ENCODE measurements around the gene PAX1.

Gene PAX1

DNA sequence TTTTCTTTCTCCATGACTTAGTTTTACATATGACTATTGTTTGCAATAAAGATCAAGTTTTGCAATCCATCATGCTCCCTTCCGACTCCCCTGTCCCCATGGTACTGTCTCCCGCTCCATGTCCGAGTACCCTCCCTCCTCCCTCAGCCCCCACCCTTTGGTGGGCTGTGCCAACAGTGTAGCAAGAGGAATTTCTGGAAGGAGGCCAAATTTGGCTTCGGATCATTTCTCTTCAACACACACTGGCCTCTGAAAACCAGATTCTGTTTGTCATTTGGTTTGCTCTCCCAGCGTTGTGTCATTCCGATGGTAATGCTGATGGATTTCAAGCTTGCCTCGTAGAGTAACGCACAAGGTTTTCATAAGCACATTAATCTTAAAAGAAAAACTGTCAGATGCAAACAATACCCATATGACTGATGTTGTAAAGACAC is 22.9 kb upstream of the PAX1 start:
- DNase-seq = no peak
- H3K27ac ChIP-seq = no peak overlapping the region
- peaks cover 0 to 3% of the 10 kb centered on the region in 2 donors for H3K27me3 ChIP-seq
- no peaks in the 10 kb centered on the region for H3K4me1 ChIP-seq
- H3K9me3 ChIP-seq = no peaks in the 10 kb centered on the region
- intact Hi-C loops (cut with DNase I; ENCODE audit: low total_unique reads) = no loop called here
- H3K36me3 ChIP-seq = no peaks in the 10 kb centered on the region
- H3K4me3 ChIP-seq = no peak overlapping the region
- TF ChIP-seq, protein P1, sequence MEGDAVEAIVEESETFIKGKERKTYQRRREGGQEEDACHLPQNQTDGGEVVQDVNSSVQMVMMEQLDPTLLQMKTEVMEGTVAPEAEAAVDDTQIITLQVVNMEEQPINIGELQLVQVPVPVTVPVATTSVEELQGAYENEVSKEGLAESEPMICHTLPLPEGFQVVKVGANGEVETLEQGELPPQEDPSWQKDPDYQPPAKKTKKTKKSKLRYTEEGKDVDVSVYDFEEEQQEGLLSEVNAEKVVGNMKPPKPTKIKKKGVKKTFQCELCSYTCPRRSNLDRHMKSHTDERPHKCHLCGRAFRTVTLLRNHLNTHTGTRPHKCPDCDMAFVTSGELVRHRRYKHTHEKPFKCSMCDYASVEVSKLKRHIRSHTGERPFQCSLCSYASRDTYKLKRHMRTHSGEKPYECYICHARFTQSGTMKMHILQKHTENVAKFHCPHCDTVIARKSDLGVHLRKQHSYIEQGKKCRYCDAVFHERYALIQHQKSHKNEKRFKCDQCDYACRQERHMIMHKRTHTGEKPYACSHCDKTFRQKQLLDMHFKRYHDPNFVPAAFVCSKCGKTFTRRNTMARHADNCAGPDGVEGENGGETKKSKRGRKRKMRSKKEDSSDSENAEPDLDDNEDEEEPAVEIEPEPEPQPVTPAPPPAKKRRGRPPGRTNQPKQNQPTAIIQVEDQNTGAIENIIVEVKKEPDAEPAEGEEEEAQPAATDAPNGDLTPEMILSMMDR (IDR thresholded peaks at IDR 0.05) = no peak

DNA sequence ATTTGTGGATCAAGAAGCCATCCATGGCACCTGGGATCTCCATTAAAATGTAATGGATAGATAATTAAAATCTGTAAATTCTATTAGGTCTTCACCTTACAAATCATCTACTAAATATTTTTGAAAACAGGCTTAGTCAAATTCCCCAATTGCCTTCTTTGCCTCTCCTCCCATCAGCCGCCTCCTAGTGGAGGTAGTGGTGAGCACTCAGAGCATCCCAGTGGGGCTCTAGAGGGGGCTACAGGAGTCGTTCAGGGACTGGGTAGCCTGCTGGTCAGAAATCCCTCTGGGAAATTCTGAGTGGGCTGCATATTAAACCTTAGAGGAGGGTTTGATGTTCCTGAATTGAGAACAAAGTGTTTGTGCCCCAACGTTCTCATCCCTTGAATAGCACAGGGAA is 20.8 kb upstream of the PAX1 start:
- Histone ChIP-seq H3K36me3 (no peaks in the 10 kb centered on the region), H3K27me3 (peaks cover 0 to 3% of the 10 kb centered on the region in 2 donors), H3K4me1 (no peaks in the 10 kb centered on the region), H3K9me3 (no peaks in the 10 kb centered on the region), H3K4me3 (no peak overlapping the region), H3K27ac (no peak overlapping the region)
- intact Hi-C loops (cut with DNase I; ENCODE audit: low total_unique reads) = no loop called here
- TF ChIP-seq, protein P1 (IDR thresholded peaks at IDR 0.05) = no peak
- no peak for DNase-seq

GRCh38 chr20:21685981-21686380 is 19.5 kb upstream of the PAX1 start:
- Histone ChIP-seq H3K4me3 (no peak overlapping the region), H3K27ac (no peak overlapping the region), H3K27me3 (peaks cover 0 to 3% of the 10 kb centered on the region in 2 donors), H3K36me3 (no peaks in the 10 kb centered on the region), H3K4me1 (no peaks in the 10 kb centered on the region), H3K9me3 (no peaks in the 10 kb centered on the region)
- intact Hi-C loops (cut with DNase I; ENCODE audit: low total_unique reads) = no loop called here
- DNase-seq = no peak
- TF ChIP-seq, protein P1 (IDR thresholded peaks at IDR 0.05) = no peak

DNA sequence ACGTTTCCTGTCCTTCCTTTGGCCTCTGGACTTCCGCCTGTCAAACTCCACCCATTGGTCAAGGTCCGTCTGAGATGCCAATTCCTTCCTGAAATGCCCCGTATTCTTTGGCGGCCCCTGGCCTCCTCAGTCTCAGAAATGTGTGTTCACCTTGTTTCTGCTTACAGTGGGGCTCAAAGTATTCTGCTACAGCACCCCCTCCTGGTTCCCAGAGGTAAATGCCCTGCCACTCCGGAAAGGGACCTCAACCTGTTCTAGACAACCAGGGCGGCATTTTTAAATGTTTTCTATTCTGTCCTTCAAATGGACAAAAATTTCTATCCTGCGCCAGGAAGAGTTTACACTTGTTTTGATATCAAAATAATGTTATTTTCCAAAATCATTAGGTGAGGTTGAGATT is 12.1 kb upstream of the PAX1 start:
- no peak overlapping the region for H3K4me3 ChIP-seq
- H3K9me3 ChIP-seq = no peaks in the 10 kb centered on the region
- intact Hi-C loops (cut with DNase I; ENCODE audit: low total_unique reads) = no loop called here
- no peaks in the 10 kb centered on the region for H3K36me3 ChIP-seq
- no peaks in the 10 kb centered on the region for H3K4me1 ChIP-seq
- H3K27ac ChIP-seq = no peak overlapping the region
- peaks cover 0 to 27% of the 10 kb centered on the region in 2 donors for H3K27me3 ChIP-seq
- TF ChIP-seq, protein P1 (IDR thresholded peaks at IDR 0.05) = no peak
- DNase-seq = no peak

DNA sequence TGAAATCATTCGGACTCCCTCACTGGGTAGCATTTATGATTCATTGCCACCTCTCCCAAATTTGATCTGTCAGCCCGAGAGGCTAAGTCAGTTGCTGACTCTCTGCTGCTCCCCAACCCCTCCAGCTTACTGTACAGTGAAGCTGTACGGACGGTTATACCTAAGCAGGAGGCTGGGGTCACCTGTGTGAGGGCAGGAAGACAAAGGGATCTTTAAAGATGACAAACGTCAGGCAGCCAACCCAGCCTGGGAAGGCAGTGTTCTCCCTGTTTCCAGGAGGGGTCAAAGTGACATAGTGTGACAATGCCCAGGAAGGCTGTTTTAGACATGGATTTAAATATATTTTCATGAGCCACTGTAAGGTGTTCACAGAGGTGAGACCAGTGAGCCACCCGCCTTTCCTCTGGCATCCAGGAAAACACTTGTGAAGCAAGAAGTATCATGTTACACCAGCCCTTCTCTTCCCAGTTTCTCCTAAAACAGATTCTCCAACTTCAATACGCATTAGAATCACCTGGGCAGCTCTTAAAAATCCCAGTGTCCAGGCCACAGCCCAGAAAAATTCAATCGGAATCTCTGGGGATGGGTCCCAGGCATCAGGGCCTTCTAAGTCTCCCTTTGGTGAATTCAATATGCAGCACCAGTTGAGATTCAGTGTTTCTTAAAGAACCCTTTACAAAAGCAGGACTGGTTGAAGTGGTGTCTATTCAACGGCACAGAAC is 6.8 kb upstream of the PAX1 start:
- Histone ChIP-seq H3K27ac (no peak overlapping the region), H3K9me3 (no peaks in the 10 kb centered on the region), H3K36me3 (no peaks in the 10 kb centered on the region), H3K4me1 (peaks cover 0 to 14% (median 10%) of the 10 kb centered on the region in 4 donors), H3K27me3 (peaks cover 0 to 70% of the 10 kb centered on the region in 2 donors), H3K4me3 (no peak overlapping the region)
- DNase-seq = no peak
- TF ChIP-seq, protein P1 (IDR thresholded peaks at IDR 0.05) = no peak
- intact Hi-C loops (cut with DNase I; ENCODE audit: low total_unique reads) = no loop called here

GRCh38 chr20:21699216-21699508 is 6.3 kb upstream of the PAX1 start:
- intact Hi-C loops (cut with DNase I; ENCODE audit: low total_unique reads) = no loop called here
- H3K27me3 ChIP-seq = peaks cover 0 to 75% of the 10 kb centered on the region in 2 donors
- H3K36me3 ChIP-seq = no peaks in the 10 kb centered on the region
- H3K9me3 ChIP-seq = no peaks in the 10 kb centered on the region
- no peak for DNase-seq
- H3K4me3 ChIP-seq = no peak overlapping the region
- no peak overlapping the region for H3K27ac ChIP-seq
- peaks cover 0 to 16% (median 10%) of the 10 kb centered on the region in 4 donors for H3K4me1 ChIP-seq
- TF ChIP-seq, protein P1 (IDR thresholded peaks at IDR 0.05) = no peak
